Measurements from ENCODE around the gene DMRTC1.
A peak's percentile ranks its signal among the peaks of the same experiment; 100 is the strongest.
"Not testable (repeated sequence)": the region's sequence is repeated elsewhere in the genome, so short reads cannot be mapped to it uniquely, and the experiment has no call there.

Gene DMRTC1, protein sequence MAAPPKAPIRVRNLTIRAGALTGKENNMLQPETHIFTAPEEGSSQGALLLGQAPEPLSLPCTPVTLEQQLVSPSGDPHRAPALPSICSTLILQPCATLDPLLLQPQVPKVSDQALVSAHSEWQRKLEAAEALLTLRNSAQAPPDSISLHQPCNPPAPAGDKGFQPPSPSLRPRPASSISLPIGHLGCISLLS

DNA sequence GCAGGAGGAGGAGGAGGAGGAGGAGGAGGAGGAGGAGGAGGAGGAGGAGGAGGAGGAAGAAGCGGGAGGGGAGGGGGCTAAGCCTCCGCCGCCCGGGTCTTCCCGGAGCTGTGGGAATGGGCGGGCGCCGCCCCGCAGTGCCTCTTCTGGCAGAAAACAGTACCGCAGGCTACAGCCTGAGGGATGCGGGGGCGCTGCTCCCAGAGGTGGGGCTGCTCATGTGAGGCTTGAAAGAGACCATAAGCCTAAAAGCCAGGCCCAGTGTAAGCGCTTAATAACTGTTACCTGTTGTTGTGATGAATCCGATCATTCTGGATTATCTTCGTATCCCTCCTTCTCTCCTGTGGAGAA lies at the start of gene DMRTC1:
Gene DMRTC1 (minus strand): TSS at position 19 of the 351 bp plus-strand sequence. CDS start 68,143 bp downstream, outside the sequence.
- not testable (repeated sequence) for DNase-seq (ENCODE audit: low spot score); FAIRE-seq

DNA sequence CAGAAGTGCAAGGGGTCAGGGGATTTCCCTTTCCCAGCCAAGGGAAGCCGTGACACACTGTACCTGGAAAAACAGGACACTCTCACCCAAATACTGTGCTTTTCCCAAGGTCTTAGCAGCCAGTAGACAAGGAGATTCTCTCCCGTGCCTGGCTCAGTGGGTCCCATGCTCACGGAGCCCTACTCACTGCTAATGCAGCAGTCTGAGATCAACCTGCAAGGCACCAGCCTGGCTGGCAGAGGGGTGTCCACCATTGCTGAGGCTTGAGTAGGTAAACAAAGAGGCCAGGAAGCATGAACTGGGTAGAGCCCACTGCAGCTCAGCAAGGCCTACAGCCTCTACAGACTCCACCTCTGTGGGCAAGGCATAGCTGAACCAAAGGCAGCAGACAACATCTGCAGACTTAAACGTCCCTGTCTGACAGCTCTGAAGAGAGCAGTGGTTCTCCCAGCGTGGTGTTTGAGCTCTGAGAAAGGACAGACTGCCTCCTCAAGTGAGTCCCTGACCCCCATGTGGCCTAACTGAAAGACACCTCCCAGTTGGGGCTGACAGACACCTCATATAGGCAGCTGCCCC lies 37.3 kb upstream of the DMRTC1 start:
- not testable (repeated sequence) for DNase-seq (ENCODE audit: low spot score); FAIRE-seq

DNA sequence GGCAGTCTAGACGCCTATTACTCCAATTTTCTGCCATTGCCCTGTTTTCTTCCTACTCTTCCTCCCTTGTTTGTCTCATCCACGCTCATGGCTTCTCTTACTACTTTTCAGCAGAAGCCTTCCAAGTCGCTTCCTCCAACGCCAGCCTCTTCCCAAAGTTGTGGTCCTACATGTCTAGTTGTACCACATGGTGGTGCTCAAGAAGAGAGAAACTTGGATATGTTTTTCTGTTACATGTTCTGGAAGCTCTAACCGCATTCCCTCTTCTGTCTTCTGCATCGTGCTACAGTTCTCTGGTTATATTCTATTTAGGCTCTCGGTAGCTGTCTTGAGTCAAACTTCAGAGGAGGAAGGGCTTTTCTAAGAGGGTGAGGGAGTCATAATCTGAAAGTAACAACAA lies 31.2 kb upstream of the DMRTC1 start:
- not testable (repeated sequence) for FAIRE-seq; DNase-seq (ENCODE audit: low spot score)

DNA sequence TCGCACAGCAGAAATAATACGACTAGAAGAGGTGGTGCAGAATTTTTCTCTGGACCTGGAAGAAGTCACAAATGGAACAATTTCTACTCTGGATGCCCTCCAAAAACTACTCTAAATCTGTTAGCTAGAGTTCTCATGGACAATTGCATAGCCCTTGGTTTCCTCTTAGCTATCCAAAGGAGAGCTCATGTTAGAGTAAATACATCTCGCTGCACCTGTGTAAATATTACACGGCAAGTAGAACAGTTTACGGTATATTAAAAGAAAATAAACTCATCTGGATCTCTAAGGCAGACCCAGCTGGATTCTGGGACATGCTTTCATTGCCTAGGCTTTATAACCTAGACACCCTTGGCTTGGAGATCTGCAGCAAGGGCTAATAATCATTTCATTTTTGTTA lies 28.2 kb upstream of the DMRTC1 start:
- FAIRE-seq: not testable (repeated sequence)

DNA sequence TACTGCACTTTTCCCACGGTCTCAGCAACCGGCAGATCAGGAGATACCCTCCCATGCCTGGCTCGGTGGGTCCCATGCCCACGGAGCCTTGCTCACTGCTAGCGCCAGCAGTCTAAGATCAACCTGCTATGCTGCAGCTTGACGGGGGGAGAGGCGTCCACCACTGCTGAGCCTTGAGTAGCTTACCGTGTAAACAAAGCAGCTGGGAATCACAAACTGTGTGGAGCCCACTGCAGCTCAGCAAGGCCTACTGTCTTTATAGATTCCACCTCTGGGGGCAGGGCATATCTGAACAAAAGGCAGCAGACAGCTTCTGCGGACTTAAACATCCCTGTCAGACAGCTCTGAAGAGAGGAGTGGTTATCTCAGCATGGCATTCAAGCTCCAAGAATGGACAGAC lies 16.3 kb upstream of the DMRTC1 start:
- DNase-seq (ENCODE audit: low spot score); FAIRE-seq: not testable (repeated sequence)

More for the DNA sequence above, 28.2 kb upstream of the DMRTC1 start:
- DNase-seq (ENCODE audit: low spot score): not testable (repeated sequence)

DNA sequence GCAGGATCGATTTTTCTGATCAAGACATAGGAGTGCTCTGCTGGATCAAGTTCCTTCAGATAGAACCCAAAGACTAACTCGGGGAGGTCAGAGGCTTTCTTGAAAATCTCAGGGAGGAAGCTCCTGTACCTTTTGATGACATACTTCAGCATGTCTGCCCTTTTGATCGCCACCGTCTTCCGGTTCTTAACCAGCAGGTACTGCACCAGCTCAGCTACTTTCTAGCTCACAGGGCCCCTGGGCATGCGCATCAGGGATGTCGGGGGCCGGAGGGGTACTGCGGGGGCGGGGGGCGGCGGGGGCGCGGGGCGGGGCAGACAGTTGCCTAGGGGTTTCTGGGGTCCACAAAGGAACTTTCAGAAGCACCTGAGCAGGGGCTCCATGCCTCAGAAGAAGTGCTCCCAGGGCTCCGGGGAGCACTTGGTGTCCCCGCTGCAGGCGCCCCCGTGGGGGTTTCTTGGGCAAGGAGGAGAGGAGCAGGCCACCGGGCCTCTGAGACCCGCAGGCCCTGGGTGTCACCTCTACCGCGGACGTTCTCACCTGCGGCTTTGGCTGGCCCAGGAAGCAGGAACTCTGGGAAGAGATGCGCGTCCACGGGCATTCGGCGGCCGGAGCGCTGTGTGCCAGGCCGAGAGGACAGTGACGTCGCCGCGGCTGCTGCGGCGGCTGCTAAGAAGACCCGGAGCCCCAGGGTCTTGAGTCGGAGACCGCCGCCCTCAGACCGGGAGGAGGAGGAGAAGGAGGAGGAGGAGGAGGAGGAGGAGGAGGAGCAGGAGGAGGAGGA lies 410 bp downstream of the DMRTC1 start:
- DNase-seq (ENCODE audit: low spot score); FAIRE-seq: not testable (repeated sequence)

DNA sequence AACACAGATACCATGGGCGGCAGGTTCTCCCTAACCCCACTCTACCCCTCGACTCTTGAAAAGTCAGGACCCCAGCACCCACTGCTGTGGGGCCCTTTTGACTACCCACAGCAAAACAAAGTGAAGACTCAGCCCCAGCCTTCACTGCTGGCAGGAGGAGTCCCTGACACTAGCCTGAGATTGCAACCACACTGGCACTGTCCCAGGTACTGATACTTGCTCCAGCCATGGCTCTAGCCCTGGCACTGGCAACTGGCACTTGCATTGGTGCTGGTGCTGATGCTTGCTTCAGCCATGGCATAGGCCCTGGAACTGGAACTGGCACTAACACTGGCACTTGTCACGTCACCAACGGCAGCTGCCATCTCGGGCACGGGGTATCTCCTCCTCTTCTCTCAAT lies 1.4 kb downstream of the DMRTC1 start:
- DNase-seq (ENCODE audit: low spot score): not testable (repeated sequence)
- FAIRE-seq: peak; percentile 53

DNA sequence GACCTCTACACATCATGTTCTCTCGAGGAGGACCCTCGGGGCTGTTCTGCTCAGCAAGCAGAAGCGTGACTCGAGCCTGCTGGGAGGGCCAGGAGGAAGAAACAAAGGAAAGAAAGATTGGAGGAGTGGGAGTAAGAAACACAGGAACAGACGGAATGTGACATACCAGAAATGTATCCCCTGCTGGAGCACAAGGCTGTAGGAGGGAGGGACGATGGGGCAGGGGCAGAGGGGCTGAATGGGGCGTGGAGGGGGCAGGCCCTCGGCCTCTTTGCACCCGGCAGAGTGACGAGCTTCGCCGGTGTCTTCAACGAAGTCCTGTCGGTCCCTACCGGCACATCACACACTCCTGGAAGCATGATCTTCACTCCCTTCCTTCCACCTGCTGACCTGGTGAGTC lies 5.7 kb downstream of the DMRTC1 start, which contains the start of gene FAM236A:
Gene FAM236A (plus strand): TSS at position 301 of the 400 bp plus-strand sequence. CDS start 57 bp downstream, at position 358.
- DNase-seq (ENCODE audit: low spot score); FAIRE-seq: not testable (repeated sequence)

DNA sequence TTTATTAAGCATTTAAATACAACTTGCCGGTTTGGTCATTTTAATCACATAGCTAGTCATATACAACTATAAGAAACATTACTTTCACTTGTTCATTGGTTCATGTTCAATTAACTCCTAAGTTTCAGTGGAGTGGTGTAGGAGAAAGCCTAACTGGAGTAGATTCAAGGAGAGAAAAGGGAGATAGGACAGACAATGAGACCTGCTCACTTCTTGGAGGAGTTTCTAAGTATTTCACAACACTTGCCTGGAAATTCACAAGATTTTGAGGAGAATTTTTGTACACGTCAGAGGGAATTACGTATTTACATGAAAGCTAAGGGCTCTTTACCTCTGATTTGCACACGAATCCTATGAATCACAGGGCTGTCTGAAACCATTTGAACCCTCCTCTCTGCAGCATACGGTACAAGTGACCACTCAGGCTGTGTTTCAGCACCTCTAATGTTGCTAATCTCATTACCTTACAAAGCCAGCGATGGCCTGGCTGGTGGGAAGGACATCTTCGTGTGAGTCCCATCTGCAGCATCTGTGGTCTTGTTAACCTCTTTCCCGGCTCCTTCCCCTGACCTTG lies 6.7 kb downstream of the DMRTC1 start:
- not testable (repeated sequence) for FAIRE-seq; DNase-seq (ENCODE audit: low spot score)

DNA sequence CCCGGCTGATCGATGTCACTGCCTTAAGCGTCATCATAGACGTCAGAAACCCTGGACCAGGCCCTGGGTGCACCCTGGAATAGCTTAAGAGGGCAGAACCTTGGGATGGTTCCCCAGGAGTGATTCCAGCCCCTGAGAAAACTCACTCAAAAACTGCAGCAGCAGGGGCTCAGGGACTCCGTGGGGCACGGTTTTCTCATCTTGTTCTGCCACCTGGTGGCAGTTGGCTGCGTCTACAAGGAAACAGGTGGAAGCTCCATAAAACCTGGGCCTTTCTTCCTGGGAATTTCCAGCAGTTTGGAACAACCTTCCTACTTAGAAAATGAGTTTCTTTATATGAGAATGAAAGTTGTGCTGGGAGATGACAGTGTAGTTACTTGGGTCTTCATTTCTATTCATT lies 7.2 kb downstream of the DMRTC1 start:
- not testable (repeated sequence) for FAIRE-seq; DNase-seq (ENCODE audit: low spot score)

DNA sequence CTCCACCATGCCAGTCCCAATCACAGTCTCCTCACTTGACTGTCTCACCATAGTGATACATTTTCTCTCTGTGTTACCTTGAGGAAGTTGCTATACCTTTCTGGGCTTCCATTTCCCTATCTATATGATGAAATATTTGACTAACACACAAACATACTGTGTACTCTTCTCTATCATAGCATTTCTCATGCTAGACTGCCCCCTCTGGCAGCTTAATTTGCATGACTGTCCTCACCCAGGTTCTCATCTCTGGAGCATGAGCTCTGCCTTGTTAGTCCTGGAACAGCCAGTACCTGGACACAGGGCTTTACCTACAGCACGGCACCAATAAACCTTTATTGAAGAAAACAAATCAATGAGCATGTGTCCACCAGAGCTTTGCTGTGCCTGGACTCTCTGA lies 11.4 kb downstream of the DMRTC1 start:
- not testable (repeated sequence) for DNase-seq (ENCODE audit: low spot score); FAIRE-seq

DNA sequence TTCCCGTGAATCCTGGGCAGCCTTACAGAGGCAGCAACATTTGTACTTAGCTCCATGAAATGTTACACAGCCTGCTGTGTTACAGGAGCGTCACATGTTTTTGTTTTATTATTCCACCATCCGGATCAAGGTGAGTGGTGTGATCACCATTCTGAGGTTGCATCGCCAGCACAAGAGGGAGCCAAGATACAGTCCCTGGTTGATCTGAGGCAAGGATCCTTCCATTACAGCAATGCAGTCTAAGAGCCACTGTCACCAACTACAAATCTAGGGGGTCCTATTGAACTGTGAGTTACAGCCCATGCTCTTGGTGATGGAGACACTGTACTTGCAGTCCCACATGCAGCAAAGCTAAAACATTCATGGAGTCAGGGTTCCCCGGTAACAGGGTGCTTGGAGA lies 27.5 kb downstream of the DMRTC1 start:
- DNase-seq (ENCODE audit: low spot score); FAIRE-seq: not testable (repeated sequence)

DNA sequence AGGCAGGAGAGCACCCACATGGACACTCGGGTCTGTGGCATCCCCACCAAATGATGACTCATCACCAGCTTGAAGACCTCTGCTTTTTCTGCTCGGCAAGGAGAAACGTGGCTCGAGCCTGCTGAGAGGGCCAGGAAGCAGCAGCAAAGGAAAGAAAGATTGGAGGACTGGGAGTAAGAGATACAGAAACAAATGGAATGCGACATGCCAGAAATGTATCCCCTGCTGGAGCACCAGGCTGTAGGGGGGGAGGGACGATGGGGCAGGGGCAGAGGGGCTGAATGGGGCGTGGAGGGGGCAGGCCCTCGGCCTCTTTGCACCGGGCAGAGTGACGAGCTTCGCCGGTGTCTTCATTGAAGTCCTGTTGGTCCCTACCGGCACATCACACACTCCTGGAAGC lies 31.3 kb downstream of the DMRTC1 start, which contains the start of gene FAM236C:
Gene FAM236C (plus strand): TSS at position 301 of the 400 bp plus-strand sequence. CDS start 100 bp downstream, outside the sequence.
- FAIRE-seq; DNase-seq (ENCODE audit: low spot score): not testable (repeated sequence)

DNA sequence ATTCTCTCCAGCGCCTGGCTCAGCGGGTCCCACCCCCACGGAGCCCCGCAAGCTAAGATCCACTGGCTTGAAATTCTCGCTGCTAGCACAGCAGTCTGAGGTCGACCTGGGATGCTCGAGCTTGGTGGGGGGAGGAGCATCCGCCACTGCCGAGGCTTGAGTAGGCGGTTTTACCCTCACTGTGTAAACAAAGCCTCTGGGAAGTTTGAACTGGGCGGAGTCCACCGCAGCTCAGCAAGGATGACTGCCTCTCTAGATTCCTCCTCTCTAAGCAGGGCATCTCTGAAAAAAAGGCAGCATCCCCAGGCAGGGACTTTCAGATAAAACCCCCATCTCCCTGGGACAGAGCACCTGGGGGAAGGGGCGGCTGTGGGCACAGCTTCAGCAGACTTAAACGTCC lies 53.9 kb downstream of the DMRTC1 start:
- not testable (repeated sequence) for DNase-seq (ENCODE audit: low spot score)
- peak; percentile 42 for FAIRE-seq

DNA sequence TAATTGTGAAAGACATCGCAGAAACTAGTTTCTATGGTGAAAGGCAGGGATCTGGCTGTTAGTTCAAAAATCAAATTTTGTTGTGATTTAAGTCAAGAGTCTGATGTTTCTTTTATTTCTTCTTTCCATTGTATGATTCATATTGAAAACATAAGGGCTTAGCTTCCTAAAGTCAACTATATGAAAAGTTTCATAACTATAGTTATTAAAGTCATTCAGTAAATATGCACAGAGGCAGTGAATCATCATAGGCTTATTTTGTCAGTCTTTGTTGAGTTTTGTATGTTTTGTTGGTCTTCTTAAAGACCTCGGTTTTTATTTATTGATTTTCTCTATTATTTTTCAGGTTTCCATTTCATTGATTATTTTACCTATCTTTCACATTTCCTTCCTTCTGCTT lies 60.7 kb downstream of the DMRTC1 start:
- not testable (repeated sequence) for DNase-seq (ENCODE audit: low spot score); FAIRE-seq

DNA sequence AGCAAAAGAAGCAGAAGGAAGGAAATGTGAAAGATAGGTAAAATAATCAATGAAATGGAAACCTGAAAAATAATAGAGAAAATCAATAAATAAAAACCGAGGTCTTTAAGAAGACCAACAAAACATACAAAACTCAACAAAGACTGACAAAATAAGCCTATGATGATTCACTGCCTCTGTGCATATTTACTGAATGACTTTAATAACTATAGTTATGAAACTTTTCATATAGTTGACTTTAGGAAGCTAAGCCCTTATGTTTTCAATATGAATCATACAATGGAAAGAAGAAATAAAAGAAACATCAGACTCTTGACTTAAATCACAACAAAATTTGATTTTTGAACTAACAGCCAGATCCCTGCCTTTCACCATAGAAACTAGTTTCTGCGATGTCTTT lies 106.1 kb downstream of the DMRTC1 start:
- DNase-seq (ENCODE audit: low spot score); FAIRE-seq: not testable (repeated sequence)

DNA sequence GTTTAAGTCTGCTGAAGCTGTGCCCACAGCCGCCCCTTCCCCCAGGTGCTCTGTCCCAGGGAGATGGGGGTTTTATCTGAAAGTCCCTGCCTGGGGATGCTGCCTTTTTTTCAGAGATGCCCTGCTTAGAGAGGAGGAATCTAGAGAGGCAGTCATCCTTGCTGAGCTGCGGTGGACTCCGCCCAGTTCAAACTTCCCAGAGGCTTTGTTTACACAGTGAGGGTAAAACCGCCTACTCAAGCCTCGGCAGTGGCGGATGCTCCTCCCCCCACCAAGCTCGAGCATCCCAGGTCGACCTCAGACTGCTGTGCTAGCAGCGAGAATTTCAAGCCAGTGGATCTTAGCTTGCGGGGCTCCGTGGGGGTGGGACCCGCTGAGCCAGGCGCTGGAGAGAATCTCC lies 112.9 kb downstream of the DMRTC1 start:
- not testable (repeated sequence) for FAIRE-seq

More for the DNA sequence above, 112.9 kb downstream of the DMRTC1 start:
- not testable (repeated sequence) for DNase-seq (ENCODE audit: low spot score)

Data from urothelium cell line (cell line).